PC-9 (cell line): ENCODE data around the gene SUV39H2.

Source experiments
- EZH2 ChIP-seq: fragments of 200-600 bp; sonication (generic); IDR thresholded peaks from 2 replicates; pipeline ENCODE4 v1.8.0; 2017; ENCODE audit warnings: antibody characterized with exemption, low read depth
- TF ChIP-seq, protein P1 (sequence below): fragments of 200-600 bp; sonication (generic); conservative IDR thresholded peaks from 2 replicates; pipeline ENCODE4 v1.6.1; 2017; ENCODE audit warnings: mixed run types, antibody characterized with exemption, mild to moderate bottlenecking, moderate library complexity

DNA sequence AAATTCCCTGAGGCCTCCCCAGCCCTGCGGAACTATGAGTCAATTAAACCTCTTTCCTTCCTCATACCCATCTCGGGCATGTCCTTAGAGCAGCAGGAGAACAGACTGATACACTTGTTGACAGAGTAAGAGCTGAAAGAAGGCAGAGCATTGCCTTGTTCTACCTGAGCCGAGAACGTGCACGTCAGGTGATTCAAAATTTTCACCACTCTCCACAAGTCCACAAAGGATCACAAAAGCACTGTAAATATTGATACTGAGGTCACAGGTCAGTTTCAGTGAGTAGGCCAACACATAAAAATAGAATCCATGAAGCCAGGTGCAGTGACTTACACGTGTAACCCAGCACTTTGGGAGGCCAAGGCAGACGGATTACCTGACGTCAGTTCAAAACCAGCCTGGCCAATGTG, 47.4 kb downstream of the SUV39H2 start:
- TF ChIP-seq, protein P1, sequence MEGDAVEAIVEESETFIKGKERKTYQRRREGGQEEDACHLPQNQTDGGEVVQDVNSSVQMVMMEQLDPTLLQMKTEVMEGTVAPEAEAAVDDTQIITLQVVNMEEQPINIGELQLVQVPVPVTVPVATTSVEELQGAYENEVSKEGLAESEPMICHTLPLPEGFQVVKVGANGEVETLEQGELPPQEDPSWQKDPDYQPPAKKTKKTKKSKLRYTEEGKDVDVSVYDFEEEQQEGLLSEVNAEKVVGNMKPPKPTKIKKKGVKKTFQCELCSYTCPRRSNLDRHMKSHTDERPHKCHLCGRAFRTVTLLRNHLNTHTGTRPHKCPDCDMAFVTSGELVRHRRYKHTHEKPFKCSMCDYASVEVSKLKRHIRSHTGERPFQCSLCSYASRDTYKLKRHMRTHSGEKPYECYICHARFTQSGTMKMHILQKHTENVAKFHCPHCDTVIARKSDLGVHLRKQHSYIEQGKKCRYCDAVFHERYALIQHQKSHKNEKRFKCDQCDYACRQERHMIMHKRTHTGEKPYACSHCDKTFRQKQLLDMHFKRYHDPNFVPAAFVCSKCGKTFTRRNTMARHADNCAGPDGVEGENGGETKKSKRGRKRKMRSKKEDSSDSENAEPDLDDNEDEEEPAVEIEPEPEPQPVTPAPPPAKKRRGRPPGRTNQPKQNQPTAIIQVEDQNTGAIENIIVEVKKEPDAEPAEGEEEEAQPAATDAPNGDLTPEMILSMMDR, result no peak
- no peak for TF ChIP-seq EZH2
